GM10248 (cell line): ENCODE results near the gene TGIF2.
A peak's percentile ranks its signal among the peaks of the same experiment; 100 is the strongest.
"Not testable (repeated sequence)": the region's sequence is repeated elsewhere in the genome, so short reads cannot be mapped to it uniquely, and the experiment has no call there.

Experiments
- CTCF ChIA-PET: fragments of 300-600 bp; sonication (Branson Sonifier 250); formaldehyde crosslinking; extraction: SDS; loops from one replicate; lab custom pipeline; 2021; ENCODE audit warnings: antibody characterized with exemption; lab: Yijun Ruan, JAX
- POLR2A ChIA-PET: fragments of 350-650 bp; sonication (Branson Sonifier 250); formaldehyde crosslinking; extraction: SDS; loops from one replicate; lab custom pipeline; 2020; ENCODE audit warnings: antibody characterized with exemption; lab: Yijun Ruan, JAX
- DNase-seq: peaks from one replicate; pipeline ENCODE4 v3.0.0; 2012; ENCODE audit errors: extremely low spot score
- TF ChIP-seq, protein P1 (sequence below): IDR thresholded peaks from 2 replicates; pipeline ENCODE4 v1.5.1; 2012; ENCODE audit warnings: mild to moderate bottlenecking, low read depth; ENCODE audit errors: extremely low read depth, missing control alignments, control extremely low read depth

TGIF2 gene

DNA sequence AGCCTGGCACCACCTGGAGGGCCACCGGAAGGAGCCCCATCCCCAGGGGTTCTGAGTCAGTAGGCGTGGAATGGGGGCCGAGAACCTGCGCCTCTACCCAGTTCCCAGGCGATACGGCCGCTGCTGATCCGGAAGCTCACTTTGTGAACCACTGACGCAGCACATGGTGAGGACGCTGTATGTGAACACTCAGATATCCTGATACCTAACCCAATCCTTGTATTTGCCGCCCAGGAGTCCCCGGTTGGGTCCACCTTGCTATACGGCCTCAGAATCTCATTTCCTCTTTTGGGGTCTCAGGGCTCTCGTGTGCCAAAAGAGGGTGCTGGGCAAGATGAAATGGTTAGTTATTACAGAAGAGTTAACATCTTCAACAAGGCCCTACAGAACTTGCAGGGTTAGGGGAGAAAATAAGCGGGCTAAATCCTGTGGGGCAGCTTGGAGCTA, 31.6 kb downstream of the TGIF2 start:
- CTCF ChIA-PET, result interaction anchor here (0.6 to 4.5 kb wide), 29 partner anchors 9 to 314 kb away, joined by 3 to 62 read pairs (median 5); partner anchors contain the start of genes SLA2 and TGIF2
- peak; percentile 63 for DNase-seq
- POLR2A ChIA-PET, result interaction anchor here (0.6 to 2.8 kb wide), 9 partner anchors 10 to 141 kb away, joined by 3 to 24 read pairs (median 4); no protein-coding TSS in a partner anchor
- TF ChIP-seq, protein P1, sequence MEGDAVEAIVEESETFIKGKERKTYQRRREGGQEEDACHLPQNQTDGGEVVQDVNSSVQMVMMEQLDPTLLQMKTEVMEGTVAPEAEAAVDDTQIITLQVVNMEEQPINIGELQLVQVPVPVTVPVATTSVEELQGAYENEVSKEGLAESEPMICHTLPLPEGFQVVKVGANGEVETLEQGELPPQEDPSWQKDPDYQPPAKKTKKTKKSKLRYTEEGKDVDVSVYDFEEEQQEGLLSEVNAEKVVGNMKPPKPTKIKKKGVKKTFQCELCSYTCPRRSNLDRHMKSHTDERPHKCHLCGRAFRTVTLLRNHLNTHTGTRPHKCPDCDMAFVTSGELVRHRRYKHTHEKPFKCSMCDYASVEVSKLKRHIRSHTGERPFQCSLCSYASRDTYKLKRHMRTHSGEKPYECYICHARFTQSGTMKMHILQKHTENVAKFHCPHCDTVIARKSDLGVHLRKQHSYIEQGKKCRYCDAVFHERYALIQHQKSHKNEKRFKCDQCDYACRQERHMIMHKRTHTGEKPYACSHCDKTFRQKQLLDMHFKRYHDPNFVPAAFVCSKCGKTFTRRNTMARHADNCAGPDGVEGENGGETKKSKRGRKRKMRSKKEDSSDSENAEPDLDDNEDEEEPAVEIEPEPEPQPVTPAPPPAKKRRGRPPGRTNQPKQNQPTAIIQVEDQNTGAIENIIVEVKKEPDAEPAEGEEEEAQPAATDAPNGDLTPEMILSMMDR, result no peak

DNA sequence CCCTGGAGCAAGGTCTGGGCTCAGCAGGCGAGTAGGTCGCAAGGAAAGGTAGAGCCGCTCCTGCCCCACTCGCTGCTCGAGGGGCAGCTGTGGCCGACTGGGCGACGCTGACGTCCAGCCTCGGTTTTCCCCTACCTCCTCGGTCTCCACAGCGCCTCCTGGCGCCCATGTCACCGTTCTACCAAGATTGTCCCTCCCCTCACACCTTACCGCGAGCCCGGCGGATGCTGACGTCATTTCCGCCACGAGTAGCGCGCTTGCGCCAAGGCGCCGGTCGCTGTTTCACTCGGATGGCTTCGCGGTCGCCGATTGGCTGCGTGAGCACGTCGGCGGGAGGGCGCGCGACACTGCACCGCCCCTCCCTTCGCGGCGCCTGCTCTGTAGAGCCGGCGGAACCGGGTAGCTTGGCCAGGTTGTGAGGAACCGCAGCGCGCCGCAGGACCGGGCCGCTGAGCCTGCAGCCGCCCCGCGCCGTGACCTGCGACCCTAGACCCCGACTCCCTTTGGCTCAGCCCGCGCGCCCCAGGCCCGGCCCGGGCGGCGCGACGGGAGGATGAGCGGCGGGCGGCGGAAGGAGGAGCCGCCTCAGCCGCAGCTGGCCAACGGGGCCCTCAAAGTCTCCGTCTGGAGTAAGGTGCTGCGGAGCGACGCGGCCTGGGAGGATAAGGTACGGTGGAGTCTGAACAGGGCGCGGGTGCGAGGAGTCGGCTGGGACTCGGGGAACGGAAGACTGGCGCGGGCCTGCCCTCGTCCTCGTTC, 32.2 kb downstream of the TGIF2 start, which contains the start of gene RAB5IF:
RAB5IF (plus strand) TSS at position 381 of the 759 bp plus-strand sequence; CDS start at position 554, 173 bp downstream.
- TF ChIP-seq, protein P1, result peak; percentile 96
- peak; percentile 95 for DNase-seq
- ChIA-PET POLR2A (interaction anchor here (0.6 to 2.8 kb wide), 6 partner anchors 11 to 304 kb away, joined by 3 to 24 read pairs (median 4); no protein-coding TSS in a partner anchor), CTCF (interaction anchor here (0.6 to 4.5 kb wide), 35 partner anchors 9 to 313 kb away, joined by 3 to 62 read pairs (median 4); partner anchors contain the start of genes DSN1, SLA2 and TGIF2)

DNA sequence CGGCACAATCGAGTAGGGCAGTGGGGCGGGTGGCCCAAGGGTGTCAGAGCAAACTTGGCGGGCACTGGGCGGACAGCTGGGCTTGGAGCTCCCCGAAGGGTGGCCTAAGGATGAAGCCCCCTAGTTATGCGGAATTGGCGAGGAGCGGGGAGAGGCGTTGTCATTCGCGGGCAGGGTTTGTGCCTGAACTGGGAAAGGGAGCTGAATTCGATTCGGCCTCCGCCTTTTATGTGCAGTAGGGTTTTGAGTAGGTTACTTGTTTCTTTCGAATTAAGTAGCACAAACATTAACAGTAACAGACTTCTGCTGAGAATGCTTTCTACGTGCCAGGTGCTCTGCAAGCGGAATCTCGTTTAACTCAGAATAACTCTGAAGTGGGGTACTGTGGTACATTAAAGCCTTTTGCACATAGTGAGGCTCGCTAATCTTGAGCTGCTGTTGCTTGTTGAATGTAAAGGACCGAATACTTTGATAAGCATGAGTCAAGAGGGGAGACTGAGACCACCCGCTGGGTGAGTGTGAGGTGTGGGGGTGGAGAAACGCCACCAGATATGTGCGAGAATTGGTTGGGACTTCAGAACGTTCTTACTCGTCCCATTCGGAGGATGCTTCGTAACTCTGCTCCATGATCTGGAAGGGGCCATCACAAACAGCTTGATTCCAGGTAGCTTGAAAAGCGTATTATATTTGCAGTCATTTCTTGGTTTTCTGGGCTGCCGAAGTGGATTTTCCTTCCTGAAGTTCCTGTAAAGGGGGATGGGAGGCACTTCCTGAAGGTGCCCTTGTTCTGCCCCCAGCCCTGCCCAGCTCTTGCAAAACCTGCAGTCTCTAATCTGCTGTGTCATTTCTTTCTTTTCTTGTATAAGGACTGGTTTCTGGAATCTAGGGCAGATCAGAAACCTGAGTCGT, 33.0 kb downstream of the TGIF2 start:
- no peak for DNase-seq
- CTCF ChIA-PET, result interaction anchor here (0.8 to 4.5 kb wide), 29 partner anchors 8 to 312 kb away, joined by 3 to 62 read pairs (median 5); partner anchors contain the start of genes DSN1, SLA2 and TGIF2
- POLR2A ChIA-PET, result interaction anchor here (0.8 to 2.8 kb wide), 2 partner anchors 11 to 35 kb away, joined by 4 to 24 read pairs; no protein-coding TSS in a partner anchor
- TF ChIP-seq, protein P1, result no peak

DNA sequence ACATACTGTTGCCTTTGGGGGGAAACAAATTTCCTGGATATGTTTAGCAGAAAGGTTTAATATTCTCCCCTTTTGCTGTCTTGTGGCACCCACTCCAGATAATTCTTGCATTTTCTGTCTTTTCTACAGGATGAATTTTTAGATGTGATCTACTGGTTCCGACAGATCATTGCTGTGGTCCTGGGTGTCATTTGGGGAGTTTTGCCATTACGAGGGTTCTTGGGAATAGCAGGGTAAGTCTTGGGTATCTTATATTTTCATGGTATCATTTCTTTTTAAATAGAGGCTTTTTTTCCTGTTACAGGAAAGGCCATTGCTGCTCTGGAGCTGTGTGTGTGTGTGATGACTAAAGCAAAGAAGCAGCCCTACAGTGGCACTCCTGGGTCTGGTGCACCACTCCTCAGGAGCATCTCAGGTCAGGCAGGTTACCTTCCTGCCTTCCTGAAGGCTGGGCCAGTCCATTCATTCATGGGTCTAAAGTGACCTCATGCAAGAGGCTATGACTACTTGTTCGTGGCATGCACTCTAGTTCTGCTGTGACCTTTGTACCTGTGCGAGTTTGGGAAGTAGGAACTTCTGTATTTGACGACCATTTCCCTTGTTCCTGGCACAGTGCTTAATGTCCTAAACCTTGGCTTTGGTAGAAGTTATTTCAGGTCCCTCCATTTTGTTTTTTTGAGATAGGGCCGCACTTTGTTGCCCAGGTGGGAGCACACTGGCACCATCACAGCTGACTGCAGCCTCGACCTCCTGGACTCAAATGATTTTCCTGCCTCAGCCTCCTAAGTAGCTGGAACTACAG, 34.4 kb downstream of the TGIF2 start:
- POLR2A ChIA-PET, result interaction anchor here (0.7 kb wide), 1 partner anchor 102 kb away, joined by 6 read pairs; no protein-coding TSS in a partner anchor
- no peak for DNase-seq
- CTCF ChIA-PET, result interaction anchor here (2.2 to 5.5 kb wide), 2 partner anchors 147 to 167 kb away, joined by 6 to 29 read pairs; partner anchors contain the start of gene DSN1
- TF ChIP-seq, protein P1, result no peak

DNA sequence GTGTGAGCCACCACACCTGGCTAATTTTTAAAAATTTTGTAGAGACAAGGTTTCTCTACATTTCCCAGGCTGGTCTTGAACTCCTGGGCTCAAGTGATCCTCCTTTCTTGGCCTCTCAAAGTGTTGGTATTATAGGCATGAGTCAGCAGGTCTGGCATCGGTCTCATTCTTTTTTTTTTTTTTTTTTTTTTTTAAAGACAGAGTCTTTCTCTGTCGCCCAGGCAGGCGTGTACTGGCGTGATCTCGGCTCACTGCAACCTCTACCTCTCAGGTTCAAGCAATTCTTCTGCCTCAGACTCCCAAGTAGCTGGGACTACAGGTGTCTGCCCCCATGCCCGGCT, 35.0 kb downstream of the TGIF2 start:
- CTCF ChIA-PET, result interaction anchor here (1.6 to 5.5 kb wide), 2 partner anchors 147 to 200 kb away, joined by 3 to 29 read pairs; no protein-coding TSS in a partner anchor
- DNase-seq, POLR2A ChIA-PET: not testable (repeated sequence)

DNA sequence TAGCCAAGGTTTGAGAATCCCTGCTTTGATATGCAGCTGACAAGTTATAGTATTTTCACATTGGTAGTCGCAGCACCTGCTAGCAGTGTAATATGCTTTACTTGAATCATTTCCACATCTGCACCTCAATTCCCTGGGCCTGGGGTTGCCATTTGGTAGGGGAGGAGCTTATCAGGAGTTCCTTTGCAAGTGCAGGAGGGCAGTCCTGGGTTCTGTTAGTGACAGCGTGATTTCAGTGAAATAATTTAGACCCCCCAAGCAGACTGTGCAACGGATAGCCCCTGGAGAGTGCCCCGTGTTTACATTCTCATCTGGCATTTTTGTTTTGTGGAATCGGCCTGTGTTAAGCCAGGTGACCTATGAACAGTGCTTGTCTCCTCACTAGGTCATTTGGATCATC, 38.2 kb downstream of the TGIF2 start:
- TF ChIP-seq, protein P1, result no peak
- CTCF ChIA-PET, result interaction anchor here (0.9 to 5.5 kb wide), 12 partner anchors 12 to 277 kb away, joined by 3 to 29 read pairs (median 3); partner anchors contain the start of genes DSN1 and SLA2
- POLR2A ChIA-PET, result no interaction called here
- no peak for DNase-seq
